Subcutaneous abdominal adipose tissue (tissue), 5 donors: ENCODE results near the gene POLR3C.
"Not testable (repeated sequence)": the region's sequence is repeated elsewhere in the genome, so short reads cannot be mapped to it uniquely, and the experiment has no call there.

Experiments used
- H3K27ac ChIP-seq: one replicate; pipeline ENCODE4 v1.7.0; 2013; ENCODE audit warnings: low read depth, mild to moderate bottlenecking, inconsistent platforms, low read length, moderate library complexity
- H3K27me3 ChIP-seq, 5 donors: one replicate each; pipeline ENCODE4 v1.7.0; 2013; ENCODE audit warnings: low read length in 5 of 5, inconsistent platforms in 1 of 5; ENCODE audit not compliant: control insufficient read depth in 5 of 5, insufficient read depth in 4 of 5
- H3K36me3 ChIP-seq, 5 donors: one replicate each; pipeline ENCODE4 v1.7.0; 2013; ENCODE audit warnings: low read length in 5 of 5; ENCODE audit not compliant: control insufficient read depth in 5 of 5, insufficient read depth in 5 of 5
- H3K4me1 ChIP-seq, 5 donors: one replicate each; pipeline ENCODE4 v1.7.0; 2013; ENCODE audit warnings: low read length in 5 of 5, mild to moderate bottlenecking in 3 of 5, moderate library complexity in 1 of 5; ENCODE audit not compliant: control insufficient read depth in 5 of 5, insufficient read depth in 5 of 5
- H3K4me3 ChIP-seq, 5 donors: one replicate each; pipeline ENCODE4 v1.7.0; 2013; ENCODE audit warnings: low read length in 5 of 5, low read depth in 1 of 5
- H3K9ac ChIP-seq, 5 donors: one replicate each; pipeline ENCODE4 v1.7.0; 2013; ENCODE audit warnings: low read length in 5 of 5, mild to moderate bottlenecking in 4 of 5, moderate library complexity in 3 of 5
- H3K9me3 ChIP-seq, 5 donors: one replicate each; pipeline ENCODE4 v1.7.0; 2013; ENCODE audit warnings: low read length in 5 of 5; ENCODE audit not compliant: control insufficient read depth in 5 of 5
- donor health status: healthy.
- donor health status: healthy.
- donor health status: healthy.
- donor health status: healthy.
- donor health status: healthy.

The POLR3C gene

DNA sequence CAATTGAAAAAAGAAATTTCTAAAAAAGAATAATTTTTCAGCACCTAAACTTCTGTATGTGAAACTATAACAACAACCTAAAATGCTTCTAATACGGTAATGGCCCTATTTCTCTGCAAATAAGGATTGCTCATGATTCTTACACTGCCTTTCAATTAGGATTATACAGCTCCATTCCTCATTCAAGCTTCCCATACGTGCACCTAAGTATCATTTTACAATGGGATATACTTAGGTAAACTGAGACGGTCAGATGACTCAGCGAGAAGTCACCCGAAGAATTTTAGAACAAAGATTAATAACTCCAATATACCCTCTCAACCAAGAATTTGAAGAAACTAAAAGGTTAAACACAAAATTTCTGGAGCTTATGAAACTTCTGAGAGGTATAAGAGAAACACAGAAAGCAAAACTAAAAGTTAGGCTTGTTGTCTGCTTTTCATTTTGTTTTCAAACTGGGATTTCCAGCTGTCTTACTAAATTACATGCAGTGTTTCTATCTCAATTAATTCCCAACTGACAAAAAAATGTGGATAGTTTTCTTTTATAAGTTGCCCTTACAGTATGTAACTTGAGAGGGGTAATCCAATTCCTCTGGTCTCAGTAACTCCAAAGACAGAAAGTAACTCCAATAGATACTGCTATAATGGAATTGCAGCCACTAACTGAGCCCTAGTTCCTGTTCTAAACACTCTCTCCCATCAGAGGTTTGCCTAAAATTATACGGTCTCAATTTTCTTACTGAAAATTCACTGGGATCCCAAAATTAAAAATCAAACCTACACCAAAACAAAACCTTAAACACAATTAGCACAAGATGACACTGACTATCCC, 10.8 kb upstream of the POLR3C start:
- H3K27me3 ChIP-seq, H3K27ac ChIP-seq, H3K36me3 ChIP-seq, H3K4me3 ChIP-seq, H3K4me1 ChIP-seq, H3K9me3 ChIP-seq, H3K9ac ChIP-seq: not testable (repeated sequence)

- H3K4me3 ChIP-seq, H3K9ac ChIP-seq, H3K36me3 ChIP-seq, H3K27ac ChIP-seq, H3K9me3 ChIP-seq, H3K4me1 ChIP-seq, H3K27me3 ChIP-seq: not testable (repeated sequence)
Measured at GRCh38 chr1:145818095-145818494, 5.9 kb upstream of the POLR3C start.

DNA sequence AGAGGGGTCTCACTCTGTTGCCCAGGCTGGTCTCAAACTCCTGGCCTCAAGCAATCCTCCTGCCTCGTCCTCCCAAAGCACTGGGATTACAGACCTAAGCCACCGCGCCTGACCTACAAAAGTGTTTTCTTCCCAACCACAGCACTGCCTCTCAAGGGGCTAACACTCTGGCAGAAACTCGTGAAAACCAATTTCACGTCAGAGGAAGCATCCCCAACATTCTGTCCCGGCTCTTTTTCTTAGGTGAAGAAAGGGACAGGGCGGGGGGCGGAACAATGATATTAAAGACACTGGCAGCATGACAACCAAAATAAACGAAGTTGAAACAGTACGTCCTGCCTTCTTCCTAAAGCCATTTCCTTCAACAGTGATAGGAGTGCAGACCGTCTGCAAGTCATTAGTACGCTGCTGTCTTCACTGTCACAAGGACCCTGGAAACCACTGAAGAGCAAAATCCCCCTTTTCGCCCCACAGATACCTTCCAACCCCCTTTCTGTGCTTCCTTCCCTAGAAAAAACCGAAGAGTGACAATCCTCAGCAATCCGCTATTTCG, 1.1 kb upstream of the POLR3C start:
- peaks cover 3 to 17% (median 13%) of the 10 kb centered on the region in 5 donors for H3K36me3 ChIP-seq
- H3K9me3 ChIP-seq, H3K27me3 ChIP-seq, H3K4me3 ChIP-seq, H3K27ac ChIP-seq, H3K9ac ChIP-seq: not testable (repeated sequence)
- peaks cover 0 to 17% (median 15%) of the 10 kb centered on the region in 5 donors for H3K4me1 ChIP-seq

GRCh38 chr1:145824499-145824842, 471 bp downstream of the POLR3C start:
- Histone ChIP-seq H3K36me3 (peaks cover 20 to 33% (median 29%) of the 10 kb centered on the region in 5 donors), H3K27me3 (no peaks in the 10 kb centered on the region), H3K9ac (peak overlapping the region; percentile 93 to 98 (median 95)), H3K4me1 (peaks cover 0 to 17% (median 15%) of the 10 kb centered on the region in 5 donors), H3K27ac (peak overlapping the region; percentile 86), H3K9me3 (no peaks in the 10 kb centered on the region), H3K4me3 (peak overlapping the region; percentile 86 to 98 (median 97))

- Histone ChIP-seq H3K4me3 (no peak overlapping the region), H3K4me1 (peaks cover 0 to 17% (median 15%) of the 10 kb centered on the region in 5 donors), H3K36me3 (peaks cover 25 to 49% (median 43%) of the 10 kb centered on the region in 5 donors), H3K27me3 (no peaks in the 10 kb centered on the region), H3K9ac (no peak overlapping the region), H3K9me3 (no peaks in the 10 kb centered on the region), H3K27ac (no peak overlapping the region)
Measured at GRCh38 chr1:145826030-145826429, 2.0 kb downstream of the POLR3C start.

GRCh38 chr1:145827966-145828365, 4.0 kb downstream of the POLR3C start:
- Histone ChIP-seq H3K36me3 (peaks cover 31 to 68% (median 57%) of the 10 kb centered on the region in 5 donors), H3K27me3 (no peaks in the 10 kb centered on the region), H3K4me1 (peaks cover 0 to 17% (median 15%) of the 10 kb centered on the region in 5 donors), H3K9me3 (no peaks in the 10 kb centered on the region), H3K27ac (no peak overlapping the region), H3K9ac (no peak overlapping the region), H3K4me3 (no peak overlapping the region)

DNA sequence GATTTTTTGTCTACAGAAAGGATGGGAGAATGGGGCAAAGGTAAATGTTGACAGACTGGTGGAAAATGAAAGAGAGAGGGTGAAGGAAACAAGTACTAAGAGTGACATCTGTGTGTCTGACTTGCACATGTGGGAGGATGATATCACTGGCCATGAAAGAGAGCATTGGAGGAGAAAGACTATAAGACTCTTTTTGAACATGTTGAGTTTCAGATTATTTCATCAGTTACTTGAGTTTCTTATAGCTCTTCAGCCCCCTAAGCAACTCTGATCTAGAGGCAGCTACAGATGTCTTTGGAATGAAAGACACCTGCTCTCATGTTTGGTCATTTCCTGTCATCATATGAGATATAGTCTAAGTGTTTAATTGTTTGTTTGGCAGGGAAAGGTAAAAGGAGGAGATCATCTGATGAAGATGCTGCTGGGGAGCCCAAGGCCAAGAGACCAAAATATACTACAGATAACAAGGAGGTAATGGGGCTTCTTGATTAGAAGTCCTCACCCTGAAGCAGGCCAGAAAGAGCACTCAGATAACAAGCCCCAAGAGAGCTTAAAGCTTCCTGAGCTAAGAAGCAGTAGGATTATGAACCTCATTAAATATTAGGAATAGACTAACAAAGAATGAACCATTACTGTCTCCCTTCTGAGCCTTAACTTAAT, 4.5 kb downstream of the POLR3C start:
- no peak overlapping the region for H3K9ac ChIP-seq
- peaks cover 34 to 73% (median 62%) of the 10 kb centered on the region in 5 donors for H3K36me3 ChIP-seq
- peaks cover 0 to 17% (median 15%) of the 10 kb centered on the region in 5 donors for H3K4me1 ChIP-seq

DNA sequence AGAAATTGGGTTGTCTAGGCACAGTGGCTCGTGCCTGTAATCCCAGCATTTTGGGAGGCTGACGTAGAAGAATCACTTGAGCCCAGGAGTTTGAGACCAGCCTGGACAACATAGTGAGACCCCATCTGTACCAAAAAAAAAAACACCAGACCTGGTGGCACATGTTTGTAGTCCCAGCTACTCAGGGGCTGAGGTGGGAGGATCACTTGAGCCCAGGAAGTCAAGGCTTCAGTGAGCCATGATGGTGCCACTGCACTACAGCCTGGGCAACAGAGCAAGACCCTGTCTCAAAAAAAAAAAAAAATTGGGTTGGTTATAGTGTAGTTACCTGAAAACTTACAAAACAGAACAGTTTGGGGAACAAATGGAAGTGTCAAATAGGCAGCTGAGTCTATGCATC, 6.8 kb downstream of the POLR3C start:
- H3K9me3 ChIP-seq, H3K9ac ChIP-seq, H3K4me3 ChIP-seq, H3K27me3 ChIP-seq, H3K4me1 ChIP-seq, H3K27ac ChIP-seq: not testable (repeated sequence)
- H3K36me3 ChIP-seq = peaks cover 44 to 94% (median 83%) of the 10 kb centered on the region in 5 donors

More for the DNA sequence above, 4.5 kb downstream of the POLR3C start:
- Histone ChIP-seq H3K4me3 (no peak overlapping the region), H3K27me3 (no peaks in the 10 kb centered on the region), H3K27ac (no peak overlapping the region), H3K9me3 (no peaks in the 10 kb centered on the region)

GRCh38 chr1:145837656-145838055, 13.7 kb downstream of the POLR3C start:
- no peak overlapping the region for H3K27ac ChIP-seq
- H3K4me3 ChIP-seq = no peak overlapping the region
- H3K36me3 ChIP-seq = peaks cover 49 to 100% (median 89%) of the 10 kb centered on the region in 5 donors
- H3K4me1 ChIP-seq = no peaks in the 10 kb centered on the region
- H3K9me3 ChIP-seq = no peaks in the 10 kb centered on the region
- H3K9ac ChIP-seq = no peak overlapping the region
- H3K27me3 ChIP-seq = no peaks in the 10 kb centered on the region

DNA sequence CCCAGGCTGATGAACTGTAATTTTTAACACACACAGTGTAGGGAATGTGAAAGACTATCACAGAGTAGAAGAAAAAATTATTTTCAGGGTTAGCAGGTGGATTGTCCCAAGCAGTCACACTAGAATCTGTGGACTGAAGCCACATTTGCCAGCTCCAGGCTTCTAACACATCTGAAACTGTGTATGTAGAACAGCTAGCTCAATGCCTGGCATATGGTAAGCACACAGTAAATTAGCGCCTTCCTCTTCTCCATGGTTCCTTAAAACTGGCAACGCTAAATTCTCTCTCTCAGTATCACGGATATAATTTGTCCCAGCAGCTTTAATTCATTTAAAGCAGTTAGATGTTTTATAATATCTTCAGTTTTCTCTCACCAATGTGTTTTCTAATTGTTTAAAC, 19.0 kb downstream of the POLR3C start:
- no peaks in the 10 kb centered on the region for H3K27me3 ChIP-seq
- H3K9me3 ChIP-seq = no peaks in the 10 kb centered on the region
- H3K4me3 ChIP-seq = no peak overlapping the region
- H3K27ac ChIP-seq = no peak overlapping the region
- H3K4me1 ChIP-seq = peaks cover 0 to 18% (median 15%) of the 10 kb centered on the region in 5 donors
- no peak overlapping the region for H3K9ac ChIP-seq
- H3K36me3 ChIP-seq = peaks cover 26 to 62% (median 55%) of the 10 kb centered on the region in 5 donors
